Measurements from ENCODE around the gene GRAMD1B. TPM values are rescaled to one million over a fixed set of nuclear protein-coding genes. Genes with fewer than 3 reads are reported as not detected.

GRAMD1B gene
- total RNA-seq, 1 donor from 2014 or later = 31.8 TPM

GRCh38 chr11:123526027-123526805, 96.1 kb downstream of the GRAMD1B start:
- peaks cover 42% of the 10 kb centered on the region for H3K4me1 ChIP-seq
- no peaks in the 10 kb centered on the region for H3K27me3 ChIP-seq (ENCODE audit: low read depth)
- no peak for TF ChIP-seq CTCF (IDR thresholded peaks at IDR 0.05; ENCODE audit: borderline replicate concordance)
- H3K4me3 ChIP-seq = peak overlapping the region; percentile 59
- peaks cover under 1% of the 10 kb centered on the region for H3K9me3 ChIP-seq (replicated peaks)
- peak overlapping the region; percentile 70 for H3K27ac ChIP-seq (replicated peaks)
- H3K36me3 ChIP-seq = no peaks in the 10 kb centered on the region
- intact Hi-C loops (cut with micrococcal nuclease) = no loop called here
- DNase-seq = no peak

GRCh38 chr11:123526918-123527317, 96.8 kb downstream of the GRAMD1B start:
- no peak for DNase-seq
- no peak overlapping the region for H3K4me3 ChIP-seq
- TF ChIP-seq CTCF (IDR thresholded peaks at IDR 0.05; ENCODE audit: borderline replicate concordance) = no peak
- peaks cover 49% of the 10 kb centered on the region for H3K4me1 ChIP-seq
- intact Hi-C loops (cut with micrococcal nuclease) = no loop called here
- no peaks in the 10 kb centered on the region for H3K36me3 ChIP-seq
- H3K27ac ChIP-seq (replicated peaks) = no peak overlapping the region
- no peaks in the 10 kb centered on the region for H3K27me3 ChIP-seq (ENCODE audit: low read depth)
- no peaks in the 10 kb centered on the region for H3K9me3 ChIP-seq (replicated peaks)

- Histone ChIP-seq H3K9me3 (replicated peaks) (no peaks in the 10 kb centered on the region), H3K4me1 (peaks cover 55% of the 10 kb centered on the region), H3K27ac (replicated peaks) (no peak overlapping the region), H3K4me3 (no peak overlapping the region), H3K36me3 (no peaks in the 10 kb centered on the region), H3K27me3 (ENCODE audit: low read depth) (no peaks in the 10 kb centered on the region)
- no peak for DNase-seq
- no peak for TF ChIP-seq CTCF (IDR thresholded peaks at IDR 0.05; ENCODE audit: borderline replicate concordance)
- intact Hi-C loops (cut with micrococcal nuclease) = no loop called here
Measured at GRCh38 chr11:123527526-123527925, 97.5 kb downstream of the GRAMD1B start.

- intact Hi-C loops (cut with micrococcal nuclease) = no loop called here
Measured at GRCh38 chr11:123527947-123528346, 97.9 kb downstream of the GRAMD1B start.

GRCh38 chr11:123531325-123531724, 101.3 kb downstream of the GRAMD1B start:
- DNase-seq = no peak
- H3K4me3 ChIP-seq = no peak overlapping the region
- H3K36me3 ChIP-seq = no peaks in the 10 kb centered on the region
- intact Hi-C loops (cut with micrococcal nuclease) = no loop called here
- H3K27me3 ChIP-seq (ENCODE audit: low read depth) = no peaks in the 10 kb centered on the region
- peak overlapping the region; percentile 50 for H3K27ac ChIP-seq (replicated peaks)
- H3K9me3 ChIP-seq (replicated peaks) = no peaks in the 10 kb centered on the region
- peaks cover 51% of the 10 kb centered on the region for H3K4me1 ChIP-seq
- no peak for TF ChIP-seq CTCF (IDR thresholded peaks at IDR 0.05; ENCODE audit: borderline replicate concordance)

More at GRCh38 chr11:123527947-123528346, 97.9 kb downstream of the GRAMD1B start:
- Histone ChIP-seq H3K27me3 (ENCODE audit: low read depth) (no peaks in the 10 kb centered on the region), H3K9me3 (replicated peaks) (no peaks in the 10 kb centered on the region), H3K4me3 (no peak overlapping the region), H3K27ac (replicated peaks) (no peak overlapping the region), H3K4me1 (peaks cover 57% of the 10 kb centered on the region), H3K36me3 (no peaks in the 10 kb centered on the region)
- no peak for TF ChIP-seq CTCF (IDR thresholded peaks at IDR 0.05; ENCODE audit: borderline replicate concordance)
- no peak for DNase-seq

All from left ventricle myocardium inferior (tissue), 1 donor.